Nephron (organoid): Measurements from ENCODE around the gene JADE3.
A peak's percentile ranks its signal among the peaks of the same experiment; 100 is the strongest.

Experiments
- H3K27ac Mint-ChIP-seq, 3 experiments: 2 replicates each; pipeline ENCODE4 v1.8.0; 2020; ENCODE audit warnings: mixed read lengths in 3 of 3, mild to moderate bottlenecking in 2 of 3, moderate library complexity in 1 of 3
- H3K27me3 Mint-ChIP-seq: 2 replicates; pipeline ENCODE4 v1.8.0; 2021; ENCODE audit warnings: low read depth, mild to moderate bottlenecking, moderate library complexity, mixed read lengths
- H3K36me3 Mint-ChIP-seq: 2 replicates; pipeline ENCODE4 v1.8.0; 2020; ENCODE audit warnings: low read depth, mixed read lengths
- H3K4me1 Mint-ChIP-seq: 2 replicates; pipeline ENCODE4 v1.8.0; 2020; ENCODE audit warnings: mixed read lengths
- H3K4me3 Mint-ChIP-seq, 3 experiments: 2 replicates each; pipeline ENCODE4 v1.8.0; 2020; ENCODE audit warnings: mild to moderate bottlenecking in 3 of 3, mixed read lengths in 3 of 3, moderate library complexity in 2 of 3
- H3K9me3 Mint-ChIP-seq: 2 replicates; pipeline ENCODE4 v1.8.0; 2020; ENCODE audit warnings: mixed read lengths
- CTCF ChIP-seq, 3 experiments: fragments of 200-600 bp; sonication (generic); IDR thresholded peaks; one replicate each; pipeline ENCODE4 v1.5.0; 2021; ENCODE audit warnings: antibody characterized with exemption in 3 of 3; ENCODE audit not compliant: unreplicated experiment in 3 of 3

JADE3 gene

GRCh38 chrX:46918434-46918833 is 6.2 kb downstream of the JADE3 start:
- Mint-ChIP-seq H3K4me1 (peaks cover 4% of the 10 kb centered on the region), H3K27ac (no peak overlapping the region), H3K27me3 (peaks cover 8% of the 10 kb centered on the region), H3K4me3 (no peak overlapping the region), H3K9me3 (peaks cover 40% of the 10 kb centered on the region), H3K36me3 (peaks cover 18% of the 10 kb centered on the region)
- no peak for TF ChIP-seq CTCF (IDR thresholded peaks at IDR 0.05; ENCODE audit: unreplicated experiment in 3 of 3)

GRCh38 chrX:46920235-46920634 is 8.0 kb downstream of the JADE3 start:
- H3K27ac Mint-ChIP-seq = no peak overlapping the region
- H3K9me3 Mint-ChIP-seq = peaks cover 35% of the 10 kb centered on the region
- no peaks in the 10 kb centered on the region for H3K4me1 Mint-ChIP-seq
- H3K4me3 Mint-ChIP-seq = no peak overlapping the region
- no peaks in the 10 kb centered on the region for H3K27me3 Mint-ChIP-seq
- H3K36me3 Mint-ChIP-seq = peaks cover 18% of the 10 kb centered on the region
- TF ChIP-seq CTCF (IDR thresholded peaks at IDR 0.05; ENCODE audit: unreplicated experiment in 3 of 3) = no peak

GRCh38 chrX:46922611-46923010 is 10.4 kb downstream of the JADE3 start:
- no peak overlapping the region for H3K4me3 Mint-ChIP-seq
- no peak overlapping the region for H3K27ac Mint-ChIP-seq
- H3K36me3 Mint-ChIP-seq = peaks cover 18% of the 10 kb centered on the region
- peaks cover 35% of the 10 kb centered on the region for H3K9me3 Mint-ChIP-seq
- no peaks in the 10 kb centered on the region for H3K4me1 Mint-ChIP-seq
- H3K27me3 Mint-ChIP-seq = no peaks in the 10 kb centered on the region
- TF ChIP-seq CTCF (IDR thresholded peaks at IDR 0.05; ENCODE audit: unreplicated experiment in 3 of 3) = no peak

- no peaks in the 10 kb centered on the region for H3K4me1 Mint-ChIP-seq
- no peak overlapping the region for H3K27ac Mint-ChIP-seq
- no peak overlapping the region for H3K4me3 Mint-ChIP-seq
- no peak for TF ChIP-seq CTCF (IDR thresholded peaks at IDR 0.05; ENCODE audit: unreplicated experiment in 3 of 3)
- H3K27me3 Mint-ChIP-seq = no peaks in the 10 kb centered on the region
- no peaks in the 10 kb centered on the region for H3K36me3 Mint-ChIP-seq
- H3K9me3 Mint-ChIP-seq = peaks cover 7% of the 10 kb centered on the region
Measured at GRCh38 chrX:46927718-46928117, 15.5 kb downstream of the JADE3 start.

- no peak overlapping the region for H3K4me3 Mint-ChIP-seq
- no peaks in the 10 kb centered on the region for H3K27me3 Mint-ChIP-seq
- H3K4me1 Mint-ChIP-seq = no peaks in the 10 kb centered on the region
- H3K36me3 Mint-ChIP-seq = no peaks in the 10 kb centered on the region
- H3K9me3 Mint-ChIP-seq = peaks cover 5% of the 10 kb centered on the region
- no peak for TF ChIP-seq CTCF (IDR thresholded peaks at IDR 0.05; ENCODE audit: unreplicated experiment in 3 of 3)
- H3K27ac Mint-ChIP-seq = peak overlapping the region in 1 of 3 experiments; percentile 1
Measured at GRCh38 chrX:46929439-46930261, 17.4 kb downstream of the JADE3 start.

- H3K4me1 Mint-ChIP-seq = no peaks in the 10 kb centered on the region
- no peak overlapping the region for H3K4me3 Mint-ChIP-seq
- H3K27ac Mint-ChIP-seq = peak overlapping the region in 1 of 3 experiments; percentile 51
- no peaks in the 10 kb centered on the region for H3K27me3 Mint-ChIP-seq
- peaks cover 4% of the 10 kb centered on the region for H3K36me3 Mint-ChIP-seq
- no peak for TF ChIP-seq CTCF (IDR thresholded peaks at IDR 0.05; ENCODE audit: unreplicated experiment in 3 of 3)
- peaks cover 22% of the 10 kb centered on the region for H3K9me3 Mint-ChIP-seq
Measured at GRCh38 chrX:46935295-46935694, 23.1 kb downstream of the JADE3 start.
